LoVo (cell line): ENCODE measurements around the gene ABHD2.

ENCODE experiments used
- DNase-seq: peaks from one replicate; pipeline ENCODE4 v3.0.0-alpha.2; 2016; ENCODE audit warnings: low spot score

The ABHD2 gene

GRCh38 chr15:89099968-89100367 is 11.7 kb downstream of the ABHD2 start:
- no peak for DNase-seq

GRCh38 chr15:89101302-89102193 is 13.3 kb downstream of the ABHD2 start:
- DNase-seq: peak; percentile 93

GRCh38 chr15:89103481-89104171 is 15.4 kb downstream of the ABHD2 start:
- no peak for DNase-seq

GRCh38 chr15:89104172-89104564 is 15.9 kb downstream of the ABHD2 start:
- DNase-seq: no peak

GRCh38 chr15:89105147-89105546 is 16.9 kb downstream of the ABHD2 start:
- DNase-seq: peak; percentile 63

GRCh38 chr15:89106200-89106599 is 17.9 kb downstream of the ABHD2 start:
- DNase-seq: no peak

GRCh38 chr15:89107984-89108383 is 19.7 kb downstream of the ABHD2 start:
- DNase-seq: peak; percentile 42

- DNase-seq: no peak
Observed at GRCh38 chr15:89108835-89109234, 20.6 kb downstream of the ABHD2 start.

GRCh38 chr15:89109238-89109637 is 21.0 kb downstream of the ABHD2 start:
- DNase-seq: no peak

GRCh38 chr15:89110060-89110459 is 21.8 kb downstream of the ABHD2 start:
- no peak for DNase-seq

GRCh38 chr15:89111352-89111751 is 23.1 kb downstream of the ABHD2 start:
- no peak for DNase-seq

GRCh38 chr15:89111961-89112340 is 23.7 kb downstream of the ABHD2 start:
- DNase-seq: no peak

GRCh38 chr15:89112341-89112971 is 24.2 kb downstream of the ABHD2 start:
- peak; percentile 93 for DNase-seq

GRCh38 chr15:89113296-89114024 is 25.2 kb downstream of the ABHD2 start:
- no peak for DNase-seq

GRCh38 chr15:89114990-89115389 is 26.7 kb downstream of the ABHD2 start:
- no peak for DNase-seq

- DNase-seq: peak; percentile 76
Observed at GRCh38 chr15:89115547-89115946, 27.3 kb downstream of the ABHD2 start.

- no peak for DNase-seq
Observed at GRCh38 chr15:89116404-89116803, 28.1 kb downstream of the ABHD2 start.

GRCh38 chr15:89117790-89118189 is 29.5 kb downstream of the ABHD2 start:
- no peak for DNase-seq

GRCh38 chr15:89118481-89118989 is 30.3 kb downstream of the ABHD2 start:
- DNase-seq: no peak

GRCh38 chr15:89119489-89120478 is 31.5 kb downstream of the ABHD2 start:
- DNase-seq: peak; percentile 78
